Measurements from ENCODE around the gene NFAT5.

Gene NFAT5

GRCh38 chr16:69654280-69654931 lies 88.6 kb downstream of the NFAT5 start:
- no peak for DNase-seq

GRCh38 chr16:69660166-69660565 lies 94.4 kb downstream of the NFAT5 start:
- no peak for DNase-seq

GRCh38 chr16:69662901-69663300 lies 97.1 kb downstream of the NFAT5 start:
- no peak for DNase-seq

- no peak for DNase-seq
Observed at GRCh38 chr16:69663846-69664245, 98.1 kb downstream of the NFAT5 start.

GRCh38 chr16:69669577-69669976 lies 103.8 kb downstream of the NFAT5 start:
- no peak for DNase-seq

GRCh38 chr16:69672315-69672997 lies 106.7 kb downstream of the NFAT5 start:
- no peak for DNase-seq

- no peak for DNase-seq
Observed at GRCh38 chr16:69672998-69673713, 107.4 kb downstream of the NFAT5 start.

- DNase-seq, result no peak
Observed at GRCh38 chr16:69680358-69680757, 114.6 kb downstream of the NFAT5 start.

- no peak for DNase-seq
Observed at GRCh38 chr16:69688589-69688988, 122.8 kb downstream of the NFAT5 start.

- no peak for DNase-seq
Observed at GRCh38 chr16:69691980-69692911, 126.5 kb downstream of the NFAT5 start.

GRCh38 chr16:69693916-69694315 lies 128.2 kb downstream of the NFAT5 start:
- DNase-seq, result no peak

- DNase-seq, result no peak
Observed at GRCh38 chr16:69698404-69698803, 132.6 kb downstream of the NFAT5 start.

GRCh38 chr16:69699915-69700314 lies 134.1 kb downstream of the NFAT5 start:
- no peak for DNase-seq

- no peak for DNase-seq
Observed at GRCh38 chr16:69701452-69701851, 135.7 kb downstream of the NFAT5 start.

GRCh38 chr16:69701866-69702265 lies 136.1 kb downstream of the NFAT5 start:
- no peak for DNase-seq

GRCh38 chr16:69703638-69704037 lies 137.9 kb downstream of the NFAT5 start:
- no peak for DNase-seq

- DNase-seq, result no peak
Observed at GRCh38 chr16:69706256-69706974, 140.6 kb downstream of the NFAT5 start.

GRCh38 chr16:69706975-69707340 lies 141.2 kb downstream of the NFAT5 start:
- no peak for DNase-seq

- DNase-seq, result no peak
Observed at GRCh38 chr16:69707920-69708683, 142.3 kb downstream of the NFAT5 start.

GRCh38 chr16:69709456-69710084 lies 143.8 kb downstream of the NFAT5 start:
- peak; percentile 42 for DNase-seq

GRCh38 chr16:69711115-69711740 lies 145.5 kb downstream of the NFAT5 start:
- DNase-seq, result no peak
